ENCODE data around the gene XRCC5.

Gene XRCC5

DNA sequence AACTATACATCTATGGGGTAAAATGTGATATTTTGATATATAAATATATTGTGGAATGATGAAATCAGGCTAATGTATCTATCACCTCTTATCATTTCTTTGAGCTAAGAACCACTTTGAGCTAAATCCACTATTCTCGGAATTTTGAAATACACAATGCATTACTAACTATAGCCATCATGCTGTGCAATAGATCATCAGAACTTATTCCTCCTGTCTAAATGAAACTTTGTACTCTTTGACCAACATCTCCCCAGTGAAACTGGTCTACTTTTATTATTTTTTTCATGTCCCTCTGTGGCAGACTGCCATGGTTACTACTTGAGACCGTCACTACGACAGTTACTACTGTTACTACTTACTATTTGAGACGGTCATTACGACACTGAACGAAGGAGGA, 39.0 kb upstream of the XRCC5 start:
- no peak for TF ChIP-seq PPARA (CRISPR knock-in tag; IDR thresholded peaks at IDR 0.05; ENCODE audit: borderline replicate concordance)
- no peak for ATAC-seq

DNA sequence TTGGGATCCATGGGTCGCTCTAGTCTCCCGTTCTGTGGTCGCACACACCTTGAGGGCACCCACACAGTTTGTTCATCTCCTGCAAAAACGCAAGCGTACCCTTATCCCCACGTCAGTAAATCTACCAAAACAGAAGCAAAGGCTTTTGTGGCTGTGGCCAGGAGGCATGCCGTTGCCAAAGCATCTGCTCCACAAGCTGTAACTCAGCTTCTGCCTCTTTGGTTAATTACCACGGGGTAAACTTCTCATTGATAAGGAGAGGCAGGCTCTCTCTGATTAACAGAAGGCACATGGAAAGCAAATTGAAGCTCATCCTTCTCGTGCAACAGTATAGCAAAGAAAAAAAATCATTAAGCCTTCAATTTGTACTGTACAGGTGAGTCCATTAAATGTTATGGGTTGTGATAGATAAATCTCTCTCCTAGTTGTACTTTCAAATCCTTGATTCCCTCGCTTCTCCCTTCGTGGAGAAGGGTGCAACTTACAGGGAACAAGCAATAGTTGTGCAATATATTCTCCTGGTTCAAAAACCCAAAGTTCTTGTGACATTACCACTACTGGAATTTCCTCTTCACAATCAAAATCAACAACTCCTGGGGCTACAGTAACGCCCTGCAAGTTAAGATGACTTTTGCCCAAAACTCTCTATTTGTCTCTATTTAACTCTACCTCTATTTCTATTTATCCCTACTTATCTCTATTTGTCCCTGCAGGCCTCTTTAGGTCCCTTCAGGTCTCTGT, 37.9 kb upstream of the XRCC5 start:
- no peak for ATAC-seq
- no peak for TF ChIP-seq TOX (CRISPR knock-in tag; IDR thresholded peaks at IDR 0.05; ENCODE audit: borderline replicate concordance)
- TF ChIP-seq, protein P1, sequence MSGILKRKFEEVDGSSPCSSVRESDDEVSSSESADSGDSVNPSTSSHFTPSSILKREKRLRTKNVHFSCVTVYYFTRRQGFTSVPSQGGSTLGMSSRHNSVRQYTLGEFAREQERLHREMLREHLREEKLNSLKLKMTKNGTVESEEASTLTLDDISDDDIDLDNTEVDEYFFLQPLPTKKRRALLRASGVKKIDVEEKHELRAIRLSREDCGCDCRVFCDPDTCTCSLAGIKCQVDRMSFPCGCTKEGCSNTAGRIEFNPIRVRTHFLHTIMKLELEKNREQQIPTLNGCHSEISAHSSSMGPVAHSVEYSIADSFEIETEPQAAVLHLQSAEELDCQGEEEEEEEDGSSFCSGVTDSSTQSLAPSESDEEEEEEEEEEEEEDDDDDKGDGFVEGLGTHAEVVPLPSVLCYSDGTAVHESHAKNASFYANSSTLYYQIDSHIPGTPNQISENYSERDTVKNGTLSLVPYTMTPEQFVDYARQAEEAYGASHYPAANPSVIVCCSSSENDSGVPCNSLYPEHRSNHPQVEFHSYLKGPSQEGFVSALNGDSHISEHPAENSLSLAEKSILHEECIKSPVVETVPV (CRISPR knock-in tag; IDR thresholded peaks at IDR 0.05): no peak
- TF ChIP-seq, protein P2, sequence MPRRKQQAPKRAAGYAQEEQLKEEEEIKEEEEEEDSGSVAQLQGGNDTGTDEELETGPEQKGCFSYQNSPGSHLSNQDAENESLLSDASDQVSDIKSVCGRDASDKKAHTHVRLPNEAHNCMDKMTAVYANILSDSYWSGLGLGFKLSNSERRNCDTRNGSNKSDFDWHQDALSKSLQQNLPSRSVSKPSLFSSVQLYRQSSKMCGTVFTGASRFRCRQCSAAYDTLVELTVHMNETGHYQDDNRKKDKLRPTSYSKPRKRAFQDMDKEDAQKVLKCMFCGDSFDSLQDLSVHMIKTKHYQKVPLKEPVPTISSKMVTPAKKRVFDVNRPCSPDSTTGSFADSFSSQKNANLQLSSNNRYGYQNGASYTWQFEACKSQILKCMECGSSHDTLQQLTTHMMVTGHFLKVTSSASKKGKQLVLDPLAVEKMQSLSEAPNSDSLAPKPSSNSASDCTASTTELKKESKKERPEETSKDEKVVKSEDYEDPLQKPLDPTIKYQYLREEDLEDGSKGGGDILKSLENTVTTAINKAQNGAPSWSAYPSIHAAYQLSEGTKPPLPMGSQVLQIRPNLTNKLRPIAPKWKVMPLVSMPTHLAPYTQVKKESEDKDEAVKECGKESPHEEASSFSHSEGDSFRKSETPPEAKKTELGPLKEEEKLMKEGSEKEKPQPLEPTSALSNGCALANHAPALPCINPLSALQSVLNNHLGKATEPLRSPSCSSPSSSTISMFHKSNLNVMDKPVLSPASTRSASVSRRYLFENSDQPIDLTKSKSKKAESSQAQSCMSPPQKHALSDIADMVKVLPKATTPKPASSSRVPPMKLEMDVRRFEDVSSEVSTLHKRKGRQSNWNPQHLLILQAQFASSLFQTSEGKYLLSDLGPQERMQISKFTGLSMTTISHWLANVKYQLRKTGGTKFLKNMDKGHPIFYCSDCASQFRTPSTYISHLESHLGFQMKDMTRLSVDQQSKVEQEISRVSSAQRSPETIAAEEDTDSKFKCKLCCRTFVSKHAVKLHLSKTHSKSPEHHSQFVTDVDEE (CRISPR knock-in tag; IDR thresholded peaks at IDR 0.05): no peak
- TF ChIP-seq ISL1 (CRISPR knock-in tag; IDR thresholded peaks at IDR 0.05): no peak
- TF ChIP-seq RARB (CRISPR knock-in tag; IDR thresholded peaks at IDR 0.05): no peak
- TF ChIP-seq, protein P3, sequence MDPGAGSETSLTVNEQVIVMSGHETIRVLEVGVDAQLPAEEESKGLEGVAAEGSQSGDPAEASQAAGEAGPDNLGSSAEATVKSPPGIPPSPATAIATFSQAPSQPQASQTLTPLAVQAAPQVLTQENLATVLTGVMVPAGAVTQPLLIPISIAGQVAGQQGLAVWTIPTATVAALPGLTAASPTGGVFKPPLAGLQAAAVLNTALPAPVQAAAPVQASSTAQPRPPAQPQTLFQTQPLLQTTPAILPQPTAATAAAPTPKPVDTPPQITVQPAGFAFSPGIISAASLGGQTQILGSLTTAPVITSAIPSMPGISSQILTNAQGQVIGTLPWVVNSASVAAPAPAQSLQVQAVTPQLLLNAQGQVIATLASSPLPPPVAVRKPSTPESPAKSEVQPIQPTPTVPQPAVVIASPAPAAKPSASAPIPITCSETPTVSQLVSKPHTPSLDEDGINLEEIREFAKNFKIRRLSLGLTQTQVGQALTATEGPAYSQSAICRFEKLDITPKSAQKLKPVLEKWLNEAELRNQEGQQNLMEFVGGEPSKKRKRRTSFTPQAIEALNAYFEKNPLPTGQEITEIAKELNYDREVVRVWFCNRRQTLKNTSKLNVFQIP (CRISPR knock-in tag; IDR thresholded peaks at IDR 0.05; ENCODE audit: borderline replicate concordance, low read depth): no peak
- TF ChIP-seq SNAI2 (CRISPR knock-in tag; IDR thresholded peaks at IDR 0.05): no peak
- no peak for TF ChIP-seq ARNTL (CRISPR knock-in tag; IDR thresholded peaks at IDR 0.05; ENCODE audit: borderline replicate concordance, low read depth)
- no peak for TF ChIP-seq ZFP30 (CRISPR knock-in tag; IDR thresholded peaks at IDR 0.05)
- TF ChIP-seq PPARA (CRISPR knock-in tag; IDR thresholded peaks at IDR 0.05; ENCODE audit: borderline replicate concordance): no peak
- no peak for TF ChIP-seq BACH2 (CRISPR knock-in tag; IDR thresholded peaks at IDR 0.05; ENCODE audit: borderline replicate concordance)

DNA sequence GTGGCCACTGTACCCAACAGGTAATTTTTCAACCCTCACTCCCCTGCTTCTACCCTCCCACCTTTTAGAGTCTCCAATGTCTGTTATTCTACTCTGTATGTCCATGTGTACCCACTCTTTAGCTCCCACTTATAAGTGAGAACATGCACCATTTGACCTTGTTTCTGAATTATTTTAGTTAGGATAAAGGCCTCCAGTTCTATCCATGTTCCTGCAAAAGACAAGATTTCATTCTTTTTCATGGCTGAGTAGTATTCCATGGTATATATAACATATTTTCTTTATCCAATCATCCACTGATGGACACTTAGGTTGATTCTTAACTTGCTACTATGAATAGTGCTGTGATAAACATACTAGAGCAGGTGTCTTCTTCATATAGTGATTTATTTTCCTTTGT, 36.7 kb upstream of the XRCC5 start:
- TF ChIP-seq CSDC2 (CRISPR knock-in tag; IDR thresholded peaks at IDR 0.05) (no peak), SNAI2 (CRISPR knock-in tag; IDR thresholded peaks at IDR 0.05) (no peak), BACH2 (CRISPR knock-in tag; IDR thresholded peaks at IDR 0.05; ENCODE audit: borderline replicate concordance) (no peak), RARB (CRISPR knock-in tag; IDR thresholded peaks at IDR 0.05) (no peak), TCF4 (CRISPR knock-in tag; IDR thresholded peaks at IDR 0.05; ENCODE audit: borderline replicate concordance) (no peak)
- TF ChIP-seq, protein P1 (CRISPR knock-in tag; IDR thresholded peaks at IDR 0.05): no peak
- ATAC-seq: no peak

DNA sequence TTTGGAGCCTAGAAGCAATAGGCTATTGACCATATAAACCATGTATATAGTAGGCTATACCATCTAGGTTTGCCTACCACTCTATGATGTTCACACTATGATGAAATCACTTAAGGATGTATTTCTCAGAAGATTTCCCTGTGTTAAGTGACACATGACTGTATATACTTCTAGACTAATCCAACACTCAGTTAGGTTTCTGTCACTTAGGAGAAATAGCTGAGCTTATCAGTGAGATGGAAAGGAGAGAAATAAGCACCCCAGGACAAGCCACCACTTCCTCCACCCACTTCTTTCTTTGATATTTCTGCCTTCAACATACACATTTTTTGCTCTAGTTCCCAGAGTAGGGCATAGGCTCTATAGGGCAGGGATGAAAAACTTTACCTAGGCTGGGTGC, 35.4 kb upstream of the XRCC5 start:
- no peak for ATAC-seq
- no peak for TF ChIP-seq ARNTL (CRISPR knock-in tag; IDR thresholded peaks at IDR 0.05; ENCODE audit: borderline replicate concordance, low read depth)
- TF ChIP-seq, protein P3 (CRISPR knock-in tag; IDR thresholded peaks at IDR 0.05; ENCODE audit: borderline replicate concordance, low read depth): no peak
- no peak for TF ChIP-seq GLIS3 (CRISPR knock-in tag; IDR thresholded peaks at IDR 0.05)
- no peak for TF ChIP-seq RARB (CRISPR knock-in tag; IDR thresholded peaks at IDR 0.05)
- TF ChIP-seq, protein P4, sequence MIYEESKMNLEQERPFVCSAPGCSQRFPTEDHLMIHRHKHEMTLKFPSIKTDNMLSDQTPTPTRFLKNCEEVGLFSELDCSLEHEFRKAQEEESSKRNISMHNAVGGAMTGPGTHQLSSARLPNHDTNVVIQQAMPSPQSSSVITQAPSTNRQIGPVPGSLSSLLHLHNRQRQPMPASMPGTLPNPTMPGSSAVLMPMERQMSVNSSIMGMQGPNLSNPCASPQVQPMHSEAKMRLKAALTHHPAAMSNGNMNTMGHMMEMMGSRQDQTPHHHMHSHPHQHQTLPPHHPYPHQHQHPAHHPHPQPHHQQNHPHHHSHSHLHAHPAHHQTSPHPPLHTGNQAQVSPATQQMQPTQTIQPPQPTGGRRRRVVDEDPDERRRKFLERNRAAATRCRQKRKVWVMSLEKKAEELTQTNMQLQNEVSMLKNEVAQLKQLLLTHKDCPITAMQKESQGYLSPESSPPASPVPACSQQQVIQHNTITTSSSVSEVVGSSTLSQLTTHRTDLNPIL (CRISPR knock-in tag; IDR thresholded peaks at IDR 0.05; ENCODE audit: low read depth): no peak
- TF ChIP-seq ESRRG (CRISPR knock-in tag; IDR thresholded peaks at IDR 0.05): no peak
- TF ChIP-seq ZNF8 (CRISPR knock-in tag; IDR thresholded peaks at IDR 0.05): no peak
- no peak for TF ChIP-seq OSR1 (CRISPR knock-in tag; IDR thresholded peaks at IDR 0.05)
- TF ChIP-seq TOX (CRISPR knock-in tag; IDR thresholded peaks at IDR 0.05; ENCODE audit: borderline replicate concordance): no peak
- no peak for TF ChIP-seq ZFP3 (CRISPR knock-in tag; IDR thresholded peaks at IDR 0.05)
- TF ChIP-seq, protein P1 (CRISPR knock-in tag; IDR thresholded peaks at IDR 0.05): no peak
- no peak for TF ChIP-seq CSDC2 (CRISPR knock-in tag; IDR thresholded peaks at IDR 0.05)
- TF ChIP-seq, protein P5, sequence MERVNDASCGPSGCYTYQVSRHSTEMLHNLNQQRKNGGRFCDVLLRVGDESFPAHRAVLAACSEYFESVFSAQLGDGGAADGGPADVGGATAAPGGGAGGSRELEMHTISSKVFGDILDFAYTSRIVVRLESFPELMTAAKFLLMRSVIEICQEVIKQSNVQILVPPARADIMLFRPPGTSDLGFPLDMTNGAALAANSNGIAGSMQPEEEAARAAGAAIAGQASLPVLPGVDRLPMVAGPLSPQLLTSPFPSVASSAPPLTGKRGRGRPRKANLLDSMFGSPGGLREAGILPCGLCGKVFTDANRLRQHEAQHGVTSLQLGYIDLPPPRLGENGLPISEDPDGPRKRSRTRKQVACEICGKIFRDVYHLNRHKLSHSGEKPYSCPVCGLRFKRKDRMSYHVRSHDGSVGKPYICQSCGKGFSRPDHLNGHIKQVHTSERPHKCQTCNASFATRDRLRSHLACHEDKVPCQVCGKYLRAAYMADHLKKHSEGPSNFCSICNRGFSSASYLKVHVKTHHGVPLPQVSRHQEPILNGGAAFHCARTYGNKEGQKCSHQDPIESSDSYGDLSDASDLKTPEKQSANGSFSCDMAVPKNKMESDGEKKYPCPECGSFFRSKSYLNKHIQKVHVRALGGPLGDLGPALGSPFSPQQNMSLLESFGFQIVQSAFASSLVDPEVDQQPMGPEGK (CRISPR knock-in tag; IDR thresholded peaks at IDR 0.05; ENCODE audit: borderline replicate concordance): no peak
- no peak for TF ChIP-seq ISL1 (CRISPR knock-in tag; IDR thresholded peaks at IDR 0.05)
- TF ChIP-seq ZFP30 (CRISPR knock-in tag; IDR thresholded peaks at IDR 0.05): no peak
